K562 (cell line): ENCODE measurements around the gene PIP4K2A. TPM values are rescaled to one million over a fixed set of nuclear protein-coding genes. Genes with fewer than 3 reads are reported as not detected.

Source experiments
- ATF1 ChIP-seq, 2 experiments: fragments of 450-650 bp in 1 of 2; IDR thresholded peaks; 2 replicates each; pipeline ENCODE4 v1.6.1; 2016; ENCODE audit warnings: missing compliant biosample characterization in 1 of 2, missing genetic modification characterization in 1 of 2
- ATF7 ChIP-seq: fragments of 450-650 bp; IDR thresholded peaks from 2 replicates; pipeline ENCODE4 v1.7.1; 2014; ENCODE audit warnings: mild to moderate bottlenecking, moderate library complexity
- CHD7 ChIP-seq: fragments of 200-600 bp; sonication (generic); IDR thresholded peaks from one replicate; pipeline ENCODE4 v1.6.1; 2012; ENCODE audit warnings: mild to moderate bottlenecking, low read depth, low read length, inconsistent platforms
- CREBBP ChIP-seq: IDR thresholded peaks from one replicate; pipeline ENCODE4 v1.6.1; 2012; ENCODE audit warnings: low read depth, mild to moderate bottlenecking, control low read depth, inconsistent platforms, low read length
- DACH1 ChIP-seq: fragments of 450-650 bp; IDR thresholded peaks from 2 replicates; pipeline ENCODE4 v1.6.1; 2018; ENCODE audit not compliant: partially characterized antibody
- E2F8 ChIP-seq: fragments of 450-650 bp; IDR thresholded peaks from 2 replicates; pipeline ENCODE4 v1.7.1; 2018; ENCODE audit warnings: mild to moderate bottlenecking, low read depth; ENCODE audit not compliant: partially characterized antibody
- ILF3 ChIP-seq: fragments of 450-650 bp; IDR thresholded peaks from 2 replicates; pipeline ENCODE4 v1.6.1; 2018; ENCODE audit warnings: antibody characterized with exemption, mild to moderate bottlenecking, moderate library complexity, borderline replicate concordance
- MTA2 ChIP-seq: fragments of 450-650 bp; IDR thresholded peaks from 2 replicates; pipeline ENCODE4 v1.6.1; 2016; ENCODE audit warnings: low read depth
- NELFE ChIP-seq: IDR thresholded peaks from 2 replicates; pipeline ENCODE4 v1.6.1; 2011; ENCODE audit warnings: mild to moderate bottlenecking; ENCODE audit not compliant: insufficient read depth, insufficient read length
- NR2C1 ChIP-seq, 2 experiments: fragments of 450-650 bp; IDR thresholded peaks; 2 replicates each; pipeline ENCODE4 v1.6.1; 2017; ENCODE audit warnings: mild to moderate bottlenecking in 2 of 2, antibody characterized with exemption in 1 of 2, inconsistent platforms in 1 of 2, missing compliant biosample characterization in 1 of 2, missing genetic modification characterization in 1 of 2
- SMARCA4 ChIP-seq: fragments of 450-650 bp; IDR thresholded peaks from 2 replicates; pipeline ENCODE4 v1.6.1; 2016
- SNAPC5 ChIP-seq: fragments of 250-450 bp; sonication (Bioruptor Pico); IDR thresholded peaks from 2 replicates; pipeline ENCODE4 v1.8.0; 2021; ENCODE audit warnings: moderate library complexity, mild to moderate bottlenecking, inconsistent platforms
- TCF7 ChIP-seq: sonication (generic); IDR thresholded peaks from 2 replicates; pipeline ENCODE4 v1.6.1; 2016; ENCODE audit warnings: antibody characterized with exemption, borderline replicate concordance
- ZNF79 ChIP-seq: fragments of 250-450 bp; sonication (Bioruptor Pico); IDR thresholded peaks from 2 replicates; pipeline ENCODE4 v1.4.0; 2020; ENCODE audit warnings: low read depth, mild to moderate bottlenecking, moderate library complexity
- polyA plus RNA-seq, 8 experiments: library from polyadenylated mRNA; depleted of rRNA in 4 of 8; stranded (reverse) in 5 of 8; unstranded in 3 of 8; fragments of >200 nt; fragmentation: Nextera tagmentation in 2 of 8; fragmentation: Illumina TruSeq in 1 of 8; extraction: Ambion mirVana in 2 of 8; extraction: Trizol in 1 of 8; gene quantifications; 2 replicates each; pipeline versions ENCODE4 v1.2.1 to v1.2.3, GENCODE V29; 2011 to 2014; ENCODE audit warnings: inconsistent platforms in 1 of 8, missing spikeins in 1 of 8
- total RNA-seq, 7 experiments: library from RNA; depleted of rRNA in 6 of 7; stranded (reverse); fragments of >200 nt in 6 of 7; fragmentation: Illumina TruSeq in 2 of 7; extraction: Trizol in 2 of 7; gene quantifications; 2 replicates each; pipeline versions ENCODE4 v1.2.1 to v1.2.3, GENCODE V29; 2011 to 2021; ENCODE audit warnings: low replicate concordance in 1 of 7

Gene PIP4K2A
- total and polyA plus RNA-seq, 9 of the 15 experiments (the other 6 are each of a cell fraction or from before 2014, with no cell fraction given), result 35.6 to 117 (median 71.9) TPM

GRCh38 chr10:22712211-22712955 is 2.0 kb downstream of the PIP4K2A start (continued):
- TF ChIP-seq CHD7 (no peak), CREBBP (no peak), E2F8 (no peak), SNAPC5 (CRISPR knock-in tag) (no peak), SMARCA4 (peak; percentile 17; the same call in 1 of the 2 replicates), ILF3 (no peak), MTA2 (no peak), DACH1 (no peak), ATF7 (no peak), ATF1 (CRISPR knock-in tag; IDR thresholded peaks at IDR 0.05) (no peak), ATF1 (tag; IDR thresholded peaks at IDR 0.05) (no peak), NR2C1 (IDR thresholded peaks at IDR 0.05) (no peak), NR2C1 (tag; IDR thresholded peaks at IDR 0.05) (no peak), NELFE (no peak), ZNF79 (CRISPR knock-in tag) (no peak), TCF7 (no peak)
